HepG2 (cell line): ENCODE data around the gene ZFHX3. TPM values are rescaled to one million over a fixed set of nuclear protein-coding genes. Genes with fewer than 3 reads are reported as not detected.

Source experiments
- ATAC-seq: fragments of 200-7000 bp; cut with Tn5 transposase; 3 replicates; pipeline ENCODE4 v1.9.1; 2020; ENCODE audit warnings: mild to moderate bottlenecking, moderate library complexity
- BruUV-seq: library from RNA; stranded (reverse); fragments of 400-500 nt; replicated peaks from 2 replicates; lab custom pipeline; 2021; lab: Mats Ljungman, UMichigan
- CTCF ChIA-PET: fragments of 300-600 bp; formaldehyde crosslinking; extraction: SDS; loops from one replicate; lab custom pipeline; 2021; ENCODE audit warnings: low total read pairs, inconsistent platforms, low intra/inter-chr PET ratio; lab: Yijun Ruan, JAX
- POLR2A ChIA-PET: fragments of 350-600 bp; sonication (Branson Sonifier 250); formaldehyde crosslinking; loops from one replicate; lab custom pipeline; 2020; ENCODE audit warnings: antibody characterized with exemption, inconsistent platforms; lab: Yijun Ruan, JAX
- DNase-seq: peaks from one replicate; pipeline ENCODE4 v3.0.0-alpha.2; 2015; ENCODE audit warnings: low spot score
- FAIRE-seq: peaks from 3 replicates; lab custom pipeline; 2011; peaks lifted over from hg19 to GRCh38; lab: Jason Lieb, UNC
- H2AFZ ChIP-seq: one replicate; pipeline ENCODE4 v1.6.1; 2011; ENCODE audit warnings: low read length, inconsistent platforms
- H3K27ac ChIP-seq: fragments of 300-600 bp; 3 replicates; pipeline ENCODE4 v1.8.0; 2011; ENCODE audit warnings: mixed run types, mild to moderate bottlenecking, mixed read lengths, low read length, inconsistent platforms; ENCODE audit not compliant: insufficient read depth; ENCODE audit errors: extremely low read length
- H3K27me3 ChIP-seq, 2 experiments: fragments of 200-600 bp in 1 of 2; 2 replicates in 1 of 2; 3 replicates in 1 of 2; pipeline versions ENCODE4 v1.6.0 to v1.8.0; 2011; ENCODE audit warnings: low read length in 2 of 2, mild to moderate bottlenecking in 2 of 2, moderate library complexity in 2 of 2, inconsistent platforms in 1 of 2; ENCODE audit not compliant: insufficient read depth in 2 of 2, control insufficient read depth in 1 of 2
- H3K36me3 ChIP-seq, 2 experiments: fragments of 200-600 bp in 1 of 2; replicated peaks in 1 of 2; 2 replicates in 1 of 2; 3 replicates in 1 of 2; pipeline versions ENCODE4 v1.5.1 to v1.8.0; 2011; ENCODE audit warnings: low read length in 2 of 2, inconsistent platforms in 1 of 2; ENCODE audit not compliant: insufficient read depth in 2 of 2, control insufficient read depth in 1 of 2
- H3K4me1 ChIP-seq: 2 replicates; pipeline ENCODE4 v1.5.1; 2012; ENCODE audit warnings: low read length, inconsistent platforms; ENCODE audit not compliant: insufficient read depth
- H3K4me2 ChIP-seq: 2 replicates; pipeline ENCODE4 v1.6.0; 2011; ENCODE audit warnings: low read depth, low read length, inconsistent platforms
- H3K4me3 ChIP-seq, 3 experiments: fragments of 200-600 bp in 1 of 3; sonication (generic), shearing (Covaris generic) in 1 of 3; replicated peaks in 1 of 3; 2 replicates each; pipeline ENCODE4 v1.5.1; 2011 to 2016; ENCODE audit warnings: low read length in 3 of 3, inconsistent platforms in 2 of 3, low read depth in 2 of 3, mild to moderate bottlenecking in 2 of 3, control low read depth in 1 of 3, mixed read lengths in 1 of 3; ENCODE audit not compliant: insufficient read depth in 1 of 3
- H3K79me2 ChIP-seq: one replicate; pipeline ENCODE4 v1.6.1; 2011; ENCODE audit warnings: low read length, inconsistent platforms; ENCODE audit not compliant: insufficient read depth
- H3K9ac ChIP-seq: 2 replicates; pipeline ENCODE4 v1.6.0; 2011; ENCODE audit warnings: mild to moderate bottlenecking, low read depth, low read length, inconsistent platforms; ENCODE audit not compliant: insufficient read depth
- H3K9me3 ChIP-seq: 2 replicates; pipeline ENCODE4 v1.5.1; 2012; ENCODE audit warnings: mild to moderate bottlenecking, low read length
- H4K20me1 ChIP-seq: 2 replicates; pipeline ENCODE4 v1.6.0; 2011; ENCODE audit warnings: inconsistent platforms, mild to moderate bottlenecking, low read length, moderate library complexity; ENCODE audit not compliant: insufficient read depth
- GLMP ChIP-seq: sonication (generic); formaldehyde crosslinking; IDR thresholded peaks from 2 replicates; pipeline ENCODE4 v1.9.0; 2021; ENCODE audit warnings: missing genetic modification reagents, mild to moderate bottlenecking, borderline replicate concordance
- HES4 ChIP-seq: sonication (generic); formaldehyde crosslinking; IDR thresholded peaks from 2 replicates; pipeline ENCODE4 v1.9.0; 2021; ENCODE audit warnings: mild to moderate bottlenecking, missing genetic modification reagents, borderline replicate concordance
- JUND ChIP-seq: sonication (generic); formaldehyde crosslinking; IDR thresholded peaks from 2 replicates; pipeline ENCODE4 v1.8.0; 2022; ENCODE audit warnings: mild to moderate bottlenecking, missing genetic modification reagents
- KLF12 ChIP-seq: sonication (generic); formaldehyde crosslinking; IDR thresholded peaks from 2 replicates; pipeline ENCODE4 v1.4.0; 2020; ENCODE audit warnings: missing genetic modification reagents, borderline replicate concordance
- KLF9 ChIP-seq: IDR thresholded peaks from 2 replicates; pipeline ENCODE4 v1.6.1; 2016; ENCODE audit warnings: low read depth
- POLR2G ChIP-seq: fragments of 200-400 bp; formaldehyde crosslinking; IDR thresholded peaks from 2 replicates; pipeline ENCODE4 v1.6.1; 2018; ENCODE audit warnings: mild to moderate bottlenecking, low read depth, low read length, moderate library complexity
- RBFOX2 ChIP-seq: fragments of 200-400 bp; formaldehyde crosslinking; IDR thresholded peaks from 2 replicates; pipeline ENCODE4 v1.6.1; 2017; ENCODE audit warnings: low read depth, mild to moderate bottlenecking, low read length
- RELA ChIP-seq: sonication (generic); formaldehyde crosslinking; IDR thresholded peaks from 2 replicates; pipeline ENCODE4 v1.4.0; 2020; ENCODE audit warnings: missing genetic modification reagents
- ZNF337 ChIP-seq: sonication (generic); formaldehyde crosslinking; IDR thresholded peaks from 2 replicates; pipeline ENCODE4 v1.5.1; 2020; ENCODE audit warnings: missing genetic modification reagents, low read depth, mild to moderate bottlenecking, borderline replicate concordance
- ZNF383 ChIP-seq: sonication (generic); formaldehyde crosslinking; IDR thresholded peaks from 2 replicates; pipeline ENCODE4 v1.4.0; 2020; ENCODE audit warnings: missing genetic modification reagents, mild to moderate bottlenecking, borderline replicate concordance
- ZNF691 ChIP-seq: sonication (generic); formaldehyde crosslinking; IDR thresholded peaks from 2 replicates; pipeline ENCODE4 v1.4.0; 2020; ENCODE audit warnings: missing genetic modification reagents, low read depth, mild to moderate bottlenecking, borderline replicate concordance
- ZNF841 ChIP-seq: sonication (generic); formaldehyde crosslinking; IDR thresholded peaks from 2 replicates; pipeline ENCODE4 v1.8.1; 2023; ENCODE audit warnings: missing genetic modification reagents, borderline replicate concordance
- ZSCAN31 ChIP-seq: sonication (generic); formaldehyde crosslinking; IDR thresholded peaks from 2 replicates; pipeline ENCODE4 v1.5.0; 2020; ENCODE audit warnings: low read depth, mild to moderate bottlenecking, missing genetic modification reagents
- WGBS: methylation state at CpG from one replicate; pipeline ENCODE4 v1.1.6; 2017; ENCODE audit warnings: low lambda C conversion rate; 5-methylcytosine and 5-hydroxymethylcytosine counted together
- in situ Hi-C: cut with HindIII; loops from 2 replicates; pipeline ENCODE4 v1.10.0; 2017; ENCODE audit warnings: low pct_unique_long_range_greater_than_20kb; ENCODE audit not compliant: extremely low pct_ligation_motif_present
- intact Hi-C: fragments of 100-400 bp; cut with micrococcal nuclease; formaldehyde crosslinking; loops from one replicate; pipeline ENCODE4 v1.10.0; 2022; ENCODE audit not compliant: unreplicated experiment
- polyA plus RNA-seq, 8 experiments: library from polyadenylated mRNA; depleted of rRNA in 3 of 8; stranded (reverse) in 7 of 8; unstranded in 1 of 8; fragments of >200 nt; fragmentation: Illumina TruSeq in 4 of 8; extraction: Trizol in 4 of 8; gene quantifications; 2 replicates each; pipeline versions ENCODE4 v1.2.1 to v1.2.3, GENCODE V29; 2011 to 2016; ENCODE audit warnings: low read depth in 4 of 8, missing spikeins in 1 of 8, mixed read lengths in 1 of 8; ENCODE audit not compliant: insufficient read depth in 1 of 8
- total RNA-seq, 5 experiments: library from RNA; depleted of rRNA; stranded (reverse); fragments of >200 nt; fragmentation: Illumina TruSeq; extraction: Trizol; gene quantifications; 2 replicates each; pipeline ENCODE4 v1.2.3, GENCODE V29; 2016; ENCODE audit warnings: low read depth in 1 of 5

Gene ZFHX3
- total and polyA plus RNA-seq, 2 of the 13 experiments (the other 11 are each of a cell fraction or from before 2014, with no cell fraction given): 5.0 to 6.0 TPM

GRCh38 chr16:73071131-73071940, 23.4 kb upstream of the ZFHX3 start (continued):
- no peak for TF ChIP-seq ZNF691
- no peak for TF ChIP-seq KLF12
- TF ChIP-seq RBFOX2: 0 out of 2 replicates have a peak, but pooled peaks have one; percentile 35
- TF ChIP-seq KLF9 (CRISPR knock-in tag): no peak
- TF ChIP-seq POLR2G: no peak
- no peak for TF ChIP-seq ZNF841 (CRISPR knock-in tag)

DNA sequence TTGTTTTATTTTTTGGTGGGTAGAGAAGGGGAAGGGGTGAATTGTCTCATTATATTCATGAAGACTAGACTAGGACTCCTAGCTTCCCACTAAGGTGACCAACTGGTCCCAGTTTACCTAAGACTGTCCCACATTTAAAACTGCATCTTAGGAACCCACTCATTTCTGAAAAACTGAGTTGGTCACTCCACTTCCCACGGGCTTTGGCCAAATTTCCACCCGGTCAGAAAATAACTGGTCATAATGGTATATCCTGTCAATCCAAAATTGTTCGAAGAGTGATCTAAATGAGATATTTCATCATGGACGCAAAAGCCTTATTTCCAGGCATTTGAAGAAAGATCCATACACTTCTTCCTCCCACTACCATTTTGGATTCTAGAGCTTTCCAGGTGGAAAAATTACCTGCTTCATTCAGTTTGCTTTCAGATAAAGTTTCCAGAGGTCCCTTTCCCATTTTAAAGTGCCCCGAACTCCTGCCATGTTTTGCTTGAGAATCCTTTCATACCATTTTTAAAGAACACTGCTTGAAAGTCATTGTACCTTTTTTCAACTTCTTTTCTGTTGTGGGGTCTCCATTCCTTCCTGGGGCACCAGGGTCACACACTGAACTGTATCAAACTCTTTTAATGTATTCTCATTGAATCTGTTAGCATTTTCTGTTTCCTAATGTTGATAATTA, 21.8 kb upstream of the ZFHX3 start:
- Histone ChIP-seq H3K27me3 (peaks cover 0 to 15% of the 10 kb centered on the region in 2 experiments; a peak in 2 of 5 replicates), H3K36me3 (no peaks in the 10 kb centered on the region), H3K9ac (peak overlapping the region; percentile 50; the same call in 1 of the 2 replicates), H3K4me3 (peak overlapping the region in 1 of 3 experiments; percentile 67; a peak in 1 of 6 replicates), H2AFZ (no peak overlapping the region), H3K79me2 (no peaks in the 10 kb centered on the region), H4K20me1 (no peaks in the 10 kb centered on the region), H3K4me1 (peaks cover 61% of the 10 kb centered on the region), H3K27ac (no peak overlapping the region), H3K4me2 (peak overlapping the region; percentile 78), H3K9me3 (no peaks in the 10 kb centered on the region)
- DNase-seq: no peak
- intact Hi-C loops (loop anchor here (2.0 to 5.0 kb wide), 2 partner anchors 13 to 128 kb away; no protein-coding TSS in a partner anchor), in situ Hi-C loops (loop anchor here (10.0 kb wide), 1 partner anchor 105 kb away; no protein-coding TSS in a partner anchor)
- FAIRE-seq: no peak
- ChIA-PET POLR2A (interaction anchor here (0.9 to 2.9 kb wide), 6 partner anchors 8 to 193 kb away, joined by 3 to 16 read pairs (median 5); no protein-coding TSS in a partner anchor), CTCF (interaction anchor here (0.8 kb wide), 1 partner anchor 39 kb away, joined by 3 read pairs; no protein-coding TSS in a partner anchor)
- TF ChIP-seq ZSCAN31 (no peak), ZNF383 (no peak), ZNF337 (CRISPR knock-in tag) (0 out of 2 replicates have a peak, but pooled peaks have one; percentile 6), HES4 (CRISPR knock-in tag) (no peak), JUND (CRISPR knock-in tag) (no peak), RELA (CRISPR knock-in tag) (no peak), GLMP (CRISPR knock-in tag) (no peak)
- WGBS: 94% methylated on average over 5 of the region's 5 CpGs
- ATAC-seq: no peak
- BruUV-seq: TSS peak; percentile 98
